AG04450 (cell line): Measurements from ENCODE around the gene HSD11B2. TPM values are rescaled to one million over a fixed set of nuclear protein-coding genes. Genes with fewer than 3 reads are reported as not detected.

Source experiments
- CTCF ChIA-PET: fragments of 300-600, 350-600 bp; formaldehyde crosslinking; extraction: SDS; loops from one replicate; lab custom pipeline; 2022; ENCODE audit warnings: antibody characterized with exemption, inconsistent platforms; lab: Charles Lee
- POLR2A ChIA-PET: fragments of 350-600 bp; formaldehyde crosslinking; extraction: SDS; loops from one replicate; lab custom pipeline; 2021; ENCODE audit warnings: antibody characterized with exemption, inconsistent platforms; lab: Yijun Ruan, JAX
- DNase-seq: peaks from one replicate; pipeline ENCODE4 v3.0.0-alpha.2; 2011; ENCODE audit warnings: low read depth, low spot score
- H3K27ac ChIP-seq: one replicate; pipeline ENCODE4 v1.5.1; 2012; ENCODE audit warnings: low read depth, low read length, control low read depth
- H3K27me3 ChIP-seq: one replicate; pipeline ENCODE4 v1.6.0; 2012; ENCODE audit warnings: low read length; ENCODE audit not compliant: control insufficient read depth, insufficient read depth
- H3K4me3 ChIP-seq: 2 replicates; pipeline ENCODE4 v1.5.1; 2011; ENCODE audit warnings: mild to moderate bottlenecking, low read depth, low read length, control low read depth
- H3K9me3 ChIP-seq: 2 replicates; pipeline ENCODE4 v1.5.1; 2012; ENCODE audit warnings: low read length; ENCODE audit not compliant: control insufficient read depth, insufficient read depth
- polyA plus RNA-seq: library from polyadenylated mRNA; depleted of rRNA; stranded (reverse); fragments of >200 nt; gene quantifications from 2 replicates; pipeline ENCODE4 v1.2.3, GENCODE V29; 2011
- TF ChIP-seq, protein P1 (sequence below): IDR thresholded peaks from 2 replicates; pipeline ENCODE4 v1.5.1; 2011; ENCODE audit warnings: low read depth, low read length, control low read depth, inconsistent platforms

HSD11B2 gene
- polyA plus RNA-seq, 1 experiment, result not detected

DNA sequence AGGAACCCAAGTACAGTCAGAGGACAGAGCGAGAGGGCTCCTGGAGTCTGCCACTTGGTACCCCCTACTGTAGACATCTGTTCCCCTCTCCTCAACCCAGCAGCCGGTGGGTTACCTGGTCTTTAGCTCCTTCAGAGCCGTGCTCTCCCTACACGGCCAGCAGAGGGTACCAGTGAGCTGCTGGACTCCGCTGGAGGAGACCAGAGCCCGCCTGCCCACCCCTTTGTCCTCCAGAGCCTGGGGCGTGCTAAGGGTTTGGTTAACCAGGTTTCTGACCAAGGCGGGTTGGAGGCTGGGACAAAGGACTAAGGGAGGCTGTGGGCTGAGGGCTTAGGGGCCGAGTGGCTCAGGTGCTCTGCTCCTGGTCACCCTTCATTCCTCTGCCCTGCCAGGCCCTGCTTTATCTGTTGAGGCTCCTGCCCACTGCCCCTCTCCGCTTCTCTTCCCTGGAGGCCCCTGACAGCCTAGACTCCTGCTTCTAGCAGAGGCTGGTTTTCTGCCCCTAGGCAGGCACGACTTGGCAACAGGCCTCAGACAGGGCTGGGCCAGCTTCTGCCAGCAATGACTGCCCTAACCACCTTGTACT, 2.7 kb upstream of the HSD11B2 start:
- POLR2A ChIA-PET, result interaction anchor here (0.8 to 1.1 kb wide), 5 partner anchors 18 to 168 kb away, joined by 3 to 6 read pairs (median 3); partner anchors contain the start of gene ATP6V0D1
- no peak for DNase-seq
- peaks cover 56% of the 10 kb centered on the region for H3K27me3 ChIP-seq

DNA sequence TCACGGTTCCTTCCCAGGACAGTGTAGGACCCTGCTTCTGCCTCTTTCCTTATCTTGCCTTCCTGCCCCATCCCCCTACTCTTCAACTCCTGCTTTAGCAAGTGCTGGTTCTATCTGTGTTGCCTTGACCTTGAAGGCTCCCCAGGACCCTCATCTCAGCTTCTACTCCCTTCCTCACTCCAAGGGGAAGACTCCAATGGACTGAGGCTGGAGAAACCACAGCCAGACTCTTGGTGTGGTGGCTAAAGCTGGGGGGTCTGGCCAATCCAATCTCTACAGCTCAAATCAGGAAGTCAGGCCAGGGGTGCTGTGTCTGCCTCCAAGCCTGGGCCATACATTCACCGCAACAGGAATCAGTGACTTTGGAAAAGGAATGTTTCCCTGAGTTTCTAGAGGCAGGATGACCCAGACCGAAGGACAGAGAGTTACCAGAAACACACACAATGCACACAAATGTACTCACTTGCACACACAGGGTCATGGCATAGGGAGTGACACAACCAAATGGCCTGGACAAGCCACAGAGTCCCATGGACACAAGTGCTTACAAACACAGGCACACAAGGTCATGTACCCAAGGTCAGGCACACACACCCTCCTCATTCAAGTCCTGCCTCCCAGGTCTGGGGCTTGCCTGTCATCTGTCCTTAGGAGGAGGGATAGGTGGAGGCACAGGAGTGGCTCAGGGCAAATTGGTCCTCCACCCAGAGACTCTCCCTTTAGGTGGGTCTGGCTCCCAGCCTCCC, 1.7 kb upstream of the HSD11B2 start:
- TF ChIP-seq, protein P1, sequence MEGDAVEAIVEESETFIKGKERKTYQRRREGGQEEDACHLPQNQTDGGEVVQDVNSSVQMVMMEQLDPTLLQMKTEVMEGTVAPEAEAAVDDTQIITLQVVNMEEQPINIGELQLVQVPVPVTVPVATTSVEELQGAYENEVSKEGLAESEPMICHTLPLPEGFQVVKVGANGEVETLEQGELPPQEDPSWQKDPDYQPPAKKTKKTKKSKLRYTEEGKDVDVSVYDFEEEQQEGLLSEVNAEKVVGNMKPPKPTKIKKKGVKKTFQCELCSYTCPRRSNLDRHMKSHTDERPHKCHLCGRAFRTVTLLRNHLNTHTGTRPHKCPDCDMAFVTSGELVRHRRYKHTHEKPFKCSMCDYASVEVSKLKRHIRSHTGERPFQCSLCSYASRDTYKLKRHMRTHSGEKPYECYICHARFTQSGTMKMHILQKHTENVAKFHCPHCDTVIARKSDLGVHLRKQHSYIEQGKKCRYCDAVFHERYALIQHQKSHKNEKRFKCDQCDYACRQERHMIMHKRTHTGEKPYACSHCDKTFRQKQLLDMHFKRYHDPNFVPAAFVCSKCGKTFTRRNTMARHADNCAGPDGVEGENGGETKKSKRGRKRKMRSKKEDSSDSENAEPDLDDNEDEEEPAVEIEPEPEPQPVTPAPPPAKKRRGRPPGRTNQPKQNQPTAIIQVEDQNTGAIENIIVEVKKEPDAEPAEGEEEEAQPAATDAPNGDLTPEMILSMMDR, result no peak
- DNase-seq, result no peak
- CTCF ChIA-PET, result interaction anchor here (1.4 to 6.7 kb wide), 10 partner anchors 12 to 85 kb away, joined by 5 to 154 read pairs (median 17); partner anchors contain the start of genes ATP6V0D1 and ZDHHC1
- Histone ChIP-seq H3K27ac (no peak overlapping the region), H3K9me3 (no peaks in the 10 kb centered on the region), H3K4me3 (no peak overlapping the region), H3K27me3 (peaks cover 50% of the 10 kb centered on the region)
- POLR2A ChIA-PET, result no interaction called here

More for the DNA sequence above, 2.7 kb upstream of the HSD11B2 start:
- no peaks in the 10 kb centered on the region for H3K9me3 ChIP-seq
- TF ChIP-seq, protein P1, result peak; percentile 95
- no peak overlapping the region for H3K4me3 ChIP-seq
- H3K27ac ChIP-seq, result no peak overlapping the region
- CTCF ChIA-PET, result interaction anchor here (0.6 to 6.7 kb wide), 25 partner anchors 8 to 168 kb away, joined by 3 to 154 read pairs (median 7); partner anchors contain the start of genes ATP6V0D1 and ZDHHC1

DNA sequence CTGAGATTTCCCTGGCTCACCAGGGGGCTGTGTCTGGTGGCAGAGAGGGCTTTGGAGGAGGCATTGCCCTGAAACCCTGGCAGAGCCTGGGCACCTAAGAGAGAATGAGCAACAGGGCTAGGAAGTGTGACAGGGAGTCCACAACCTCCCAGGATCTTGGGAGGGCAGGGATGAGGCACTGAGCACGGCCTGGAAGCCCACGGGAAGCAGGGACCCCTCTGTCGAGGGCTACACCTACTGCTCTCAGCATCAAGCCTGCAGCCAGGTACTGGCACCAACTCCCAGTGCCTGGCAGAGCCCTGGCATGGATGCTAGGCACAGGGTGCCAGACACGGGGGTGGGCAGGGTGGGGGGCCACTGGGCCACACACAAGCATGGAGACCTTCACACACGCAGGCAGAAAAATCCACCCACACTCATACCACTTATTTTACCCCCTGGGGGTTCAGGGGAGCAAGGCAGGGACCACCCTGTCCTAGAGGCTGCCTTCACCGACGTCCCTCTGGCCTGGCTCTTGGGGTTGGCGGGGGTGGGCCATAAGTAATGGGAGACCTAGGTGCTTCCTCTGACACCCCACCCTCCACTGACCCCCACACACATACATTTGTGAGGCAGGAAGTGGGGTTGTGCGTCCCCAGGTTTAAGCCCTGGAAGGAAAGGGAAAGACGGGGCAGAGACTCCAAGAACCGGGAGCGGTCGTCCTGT, 970 bp upstream of the HSD11B2 start:
- no peak for DNase-seq
- Histone ChIP-seq H3K4me3 (0 out of 2 replicates have a peak overlapping the region, but pooled peaks have one; percentile 44), H3K27ac (no peak overlapping the region), H3K27me3 (peaks cover 42% of the 10 kb centered on the region), H3K9me3 (no peaks in the 10 kb centered on the region)
- POLR2A ChIA-PET, result interaction anchor here (0.9 kb wide), 1 partner anchor 17 kb away, joined by 6 read pairs; no protein-coding TSS in a partner anchor
- CTCF ChIA-PET, result interaction anchor here (1.2 to 6.7 kb wide), 8 partner anchors 13 to 84 kb away, joined by 5 to 154 read pairs (median 10); partner anchors contain the start of gene ZDHHC1
- TF ChIP-seq, protein P1, result no peak

DNA sequence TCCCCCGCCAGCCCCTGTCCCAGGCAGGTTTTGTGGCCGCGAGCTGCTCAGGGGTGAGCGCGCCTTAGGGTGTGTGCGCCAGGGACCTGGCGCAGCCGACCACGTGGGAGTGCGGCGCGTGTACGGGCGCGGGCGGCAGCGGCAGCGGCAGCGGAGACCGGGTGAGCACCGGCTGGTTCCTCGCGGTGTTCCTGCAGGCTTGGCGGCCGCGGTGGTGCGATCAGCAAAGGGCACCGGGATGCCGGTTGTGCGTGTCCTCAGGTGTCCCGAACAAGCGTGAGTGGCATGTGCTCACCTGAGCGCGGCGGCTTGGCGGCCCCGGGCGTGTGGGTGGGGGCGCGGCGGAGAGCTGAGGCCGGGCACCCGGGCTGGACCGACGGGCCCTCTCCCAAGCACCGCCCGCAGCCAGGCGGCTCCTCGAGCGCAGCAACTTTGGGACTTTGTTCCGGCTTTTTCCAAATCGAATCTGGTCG, 381 bp upstream of the HSD11B2 start:
- no peak for DNase-seq
- peaks cover 37% of the 10 kb centered on the region for H3K27me3 ChIP-seq
- POLR2A ChIA-PET, result interaction anchor here (0.9 kb wide), 1 partner anchor 17 kb away, joined by 6 read pairs; no protein-coding TSS in a partner anchor
- TF ChIP-seq, protein P1, result no peak
- H3K4me3 ChIP-seq, result peak overlapping the region; percentile 44
- no peaks in the 10 kb centered on the region for H3K9me3 ChIP-seq
- CTCF ChIA-PET, result interaction anchor here (0.9 to 2.2 kb wide), 5 partner anchors 17 to 51 kb away, joined by 3 to 9 read pairs (median 7); no protein-coding TSS in a partner anchor
- no peak overlapping the region for H3K27ac ChIP-seq
